SU-DHL-6 (cell line): ENCODE results near the gene GATAD2A.

ENCODE experiments used
- H2AFZ ChIP-seq: fragments of 200-600 bp; sonication (generic); 2 replicates; pipeline ENCODE4 v1.6.1; 2014; ENCODE audit warnings: low read depth, mild to moderate bottlenecking, moderate library complexity, mixed read lengths, antibody characterized with exemption, low read length; ENCODE audit not compliant: severe bottlenecking
- H3F3A ChIP-seq: fragments of 200-600 bp; shearing (Covaris generic); 2 replicates; pipeline ENCODE4 v1.6.0; 2016; ENCODE audit warnings: antibody characterized with exemption, mild to moderate bottlenecking; ENCODE audit not compliant: insufficient read depth
- H3K27ac ChIP-seq: fragments of 200-600 bp; sonication (generic); 2 replicates; pipeline ENCODE4 v1.5.1; 2016; ENCODE audit warnings: low read depth, mild to moderate bottlenecking, low read length, moderate library complexity, mixed read lengths
- H3K27me3 ChIP-seq: fragments of 200-600 bp; sonication (generic), shearing (Covaris generic); 2 replicates; pipeline ENCODE4 v1.6.0; 2014; ENCODE audit warnings: mild to moderate bottlenecking, low read length
- H3K36me3 ChIP-seq: fragments of 200-600 bp; sonication (generic); 2 replicates; pipeline ENCODE4 v1.6.1; 2014; ENCODE audit warnings: mild to moderate bottlenecking, low read length, mixed read lengths
- H3K4me2 ChIP-seq: fragments of 300-600, 200-600 bp; shearing (Covaris generic), sonication (generic); 2 replicates; pipeline ENCODE4 v1.6.0; 2014; ENCODE audit warnings: low read length, low read depth, mild to moderate bottlenecking; ENCODE audit not compliant: poor library complexity, severe bottlenecking
- H3K4me3 ChIP-seq: fragments of 200-600 bp; sonication (generic); 2 replicates; pipeline ENCODE4 v1.5.1; 2014; ENCODE audit warnings: antibody characterized with exemption, low read length, mild to moderate bottlenecking, mixed read lengths; ENCODE audit not compliant: insufficient read depth, poor library complexity, severe bottlenecking
- H3K79me2 ChIP-seq: fragments of 200-600 bp; sonication (generic); 2 replicates; pipeline ENCODE4 v1.6.1; 2014; ENCODE audit warnings: mild to moderate bottlenecking, low read length, moderate library complexity; ENCODE audit not compliant: insufficient read depth
- H3K9ac ChIP-seq: fragments of 200-600 bp; sonication (generic); 2 replicates; pipeline ENCODE4 v1.7.0; 2014; ENCODE audit warnings: mild to moderate bottlenecking, low read length
- H3K9me2 ChIP-seq: fragments of 200-600 bp; sonication (generic); replicated peaks from 2 replicates; pipeline ENCODE4 v1.6.1; 2014; ENCODE audit warnings: low read length; ENCODE audit not compliant: insufficient read depth
- H3K9me3 ChIP-seq: fragments of 200-600 bp; sonication (generic); 2 replicates; pipeline ENCODE4 v1.6.1; 2014; ENCODE audit warnings: low read length, mixed read lengths; ENCODE audit not compliant: insufficient read depth
- H4K20me1 ChIP-seq: fragments of 200-600 bp; sonication (generic); 2 replicates; pipeline ENCODE4 v1.6.1; 2014; ENCODE audit warnings: low read depth, mild to moderate bottlenecking, antibody characterized with exemption, low read length, moderate library complexity, mixed read lengths
- EZH2phosphoT487 ChIP-seq: fragments of 200-600 bp; sonication (generic), shearing (Covaris generic); conservative IDR thresholded peaks from 2 replicates; pipeline ENCODE4 v1.6.1; 2018; ENCODE audit warnings: mild to moderate bottlenecking, antibody characterized with exemption, low read length, moderate library complexity, mixed read lengths
- TF ChIP-seq, protein P1 (sequence below): fragments of 200-600 bp; sonication (generic); IDR thresholded peaks from one replicate; pipeline ENCODE4 v1.5.1; 2017; ENCODE audit warnings: antibody characterized with exemption, mild to moderate bottlenecking, low read length, moderate library complexity; ENCODE audit not compliant: insufficient read depth, poor library complexity, severe bottlenecking

Gene GATAD2A

DNA sequence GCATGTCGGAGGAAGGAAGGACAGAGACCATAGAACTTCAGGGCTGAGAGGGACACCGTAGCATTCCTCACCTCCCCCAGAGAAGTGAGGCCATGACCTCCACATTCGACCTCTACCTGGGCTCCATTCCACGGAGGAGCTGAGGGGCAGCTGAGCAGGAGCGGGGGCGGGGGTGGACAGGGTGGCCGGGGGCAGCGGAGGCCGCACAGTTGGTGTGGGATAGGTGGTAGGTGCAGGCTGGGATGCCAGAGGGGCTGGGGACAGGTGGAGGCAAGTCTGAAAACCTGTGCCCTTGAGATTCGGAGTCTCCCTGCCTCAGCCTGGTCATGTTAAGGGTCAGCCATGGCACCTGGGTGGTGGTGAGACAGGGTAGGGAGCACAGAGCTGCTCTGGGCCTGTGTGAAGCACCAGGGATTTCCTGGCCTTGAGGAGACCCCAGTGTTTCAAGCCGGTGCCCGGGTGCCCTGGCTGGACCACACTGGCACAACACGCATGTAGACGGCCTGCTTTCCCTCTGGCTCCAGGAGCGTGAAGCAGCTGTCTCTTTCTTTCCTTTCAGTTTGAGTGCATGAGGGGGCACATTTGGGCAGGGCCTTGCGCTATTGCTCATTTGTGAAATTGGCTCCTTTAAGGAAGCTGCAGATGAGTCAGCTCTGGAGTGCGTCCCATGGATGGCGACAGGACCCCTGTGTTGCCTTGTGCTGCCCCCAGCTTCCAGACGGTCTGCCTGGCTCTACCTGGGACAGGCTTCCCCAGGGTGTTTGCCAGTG lies 58.1 kb downstream of the GATAD2A start:
- no peaks in the 10 kb centered on the region for H4K20me1 ChIP-seq
- peaks cover 10% of the 10 kb centered on the region; the same call in 1 of the 2 replicates for H3F3A ChIP-seq
- no peak overlapping the region for H2AFZ ChIP-seq
- H3K9me2 ChIP-seq = no peaks in the 10 kb centered on the region
- peaks cover 38% of the 10 kb centered on the region for H3K36me3 ChIP-seq
- peaks cover 95% of the 10 kb centered on the region for H3K79me2 ChIP-seq
- H3K27ac ChIP-seq = no peak overlapping the region
- TF ChIP-seq, protein P1, sequence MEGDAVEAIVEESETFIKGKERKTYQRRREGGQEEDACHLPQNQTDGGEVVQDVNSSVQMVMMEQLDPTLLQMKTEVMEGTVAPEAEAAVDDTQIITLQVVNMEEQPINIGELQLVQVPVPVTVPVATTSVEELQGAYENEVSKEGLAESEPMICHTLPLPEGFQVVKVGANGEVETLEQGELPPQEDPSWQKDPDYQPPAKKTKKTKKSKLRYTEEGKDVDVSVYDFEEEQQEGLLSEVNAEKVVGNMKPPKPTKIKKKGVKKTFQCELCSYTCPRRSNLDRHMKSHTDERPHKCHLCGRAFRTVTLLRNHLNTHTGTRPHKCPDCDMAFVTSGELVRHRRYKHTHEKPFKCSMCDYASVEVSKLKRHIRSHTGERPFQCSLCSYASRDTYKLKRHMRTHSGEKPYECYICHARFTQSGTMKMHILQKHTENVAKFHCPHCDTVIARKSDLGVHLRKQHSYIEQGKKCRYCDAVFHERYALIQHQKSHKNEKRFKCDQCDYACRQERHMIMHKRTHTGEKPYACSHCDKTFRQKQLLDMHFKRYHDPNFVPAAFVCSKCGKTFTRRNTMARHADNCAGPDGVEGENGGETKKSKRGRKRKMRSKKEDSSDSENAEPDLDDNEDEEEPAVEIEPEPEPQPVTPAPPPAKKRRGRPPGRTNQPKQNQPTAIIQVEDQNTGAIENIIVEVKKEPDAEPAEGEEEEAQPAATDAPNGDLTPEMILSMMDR = no peak
- no peak for TF ChIP-seq EZH2phosphoT487
- no peak overlapping the region for H3K9ac ChIP-seq
- no peaks in the 10 kb centered on the region for H3K27me3 ChIP-seq
- H3K9me3 ChIP-seq = peaks cover 18% of the 10 kb centered on the region; the same call in 1 of the 2 replicates
- H3K4me2 ChIP-seq = no peak overlapping the region
- no peak overlapping the region for H3K4me3 ChIP-seq

DNA sequence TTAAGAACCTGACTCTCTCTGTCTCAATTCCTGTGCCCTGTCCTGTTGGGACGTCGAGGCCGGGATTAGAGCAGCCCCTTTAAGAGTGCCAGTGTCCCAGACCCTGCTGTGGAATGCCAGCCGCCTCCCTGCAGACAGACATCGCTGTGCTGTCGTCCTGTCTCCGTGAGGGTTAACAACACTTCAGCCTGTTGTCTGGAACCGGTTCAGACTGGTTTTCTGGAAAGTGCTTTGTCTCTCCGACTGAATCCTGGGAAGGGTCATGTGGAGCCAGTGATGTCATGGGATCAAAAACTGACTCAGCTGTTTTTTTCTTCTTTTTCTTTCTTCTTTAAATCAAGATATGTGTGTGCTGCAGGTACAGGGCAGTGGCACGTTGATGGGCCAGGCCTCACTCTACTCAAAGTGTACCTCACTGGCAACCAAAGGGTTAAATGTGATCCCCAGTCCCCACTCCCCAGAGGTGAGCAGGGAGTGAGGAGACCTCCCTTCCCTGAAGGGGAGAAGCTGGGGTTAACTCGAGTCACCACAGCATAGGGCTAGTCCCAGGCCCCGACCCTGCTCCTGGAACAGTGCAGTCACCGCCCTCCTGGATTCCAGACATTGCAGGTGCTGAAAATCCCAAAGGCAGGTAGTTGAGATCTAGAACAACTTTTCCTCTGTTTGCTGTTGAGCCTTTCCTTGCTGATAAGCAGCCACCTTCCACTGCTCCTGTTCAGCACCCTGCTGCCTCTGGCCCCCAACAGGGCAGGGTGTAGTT lies 59.0 kb downstream of the GATAD2A start:
- no peak overlapping the region for H3K4me3 ChIP-seq
- no peaks in the 10 kb centered on the region for H4K20me1 ChIP-seq
- H3K9me2 ChIP-seq = no peaks in the 10 kb centered on the region
- H3K9me3 ChIP-seq = peaks cover 21% of the 10 kb centered on the region; the same call in 1 of the 2 replicates
- no peak overlapping the region for H2AFZ ChIP-seq
- H3K9ac ChIP-seq = no peak overlapping the region
- H3K27me3 ChIP-seq = no peaks in the 10 kb centered on the region
- TF ChIP-seq, protein P1 = no peak
- TF ChIP-seq EZH2phosphoT487 = no peak
- 0 out of 2 replicates have a peak, but pooled peaks cover 1% of the 10 kb centered on the region for H3F3A ChIP-seq
- H3K27ac ChIP-seq = no peak overlapping the region
- H3K79me2 ChIP-seq = peaks cover 92% of the 10 kb centered on the region
- no peak overlapping the region for H3K4me2 ChIP-seq
- peaks cover 42% of the 10 kb centered on the region for H3K36me3 ChIP-seq

DNA sequence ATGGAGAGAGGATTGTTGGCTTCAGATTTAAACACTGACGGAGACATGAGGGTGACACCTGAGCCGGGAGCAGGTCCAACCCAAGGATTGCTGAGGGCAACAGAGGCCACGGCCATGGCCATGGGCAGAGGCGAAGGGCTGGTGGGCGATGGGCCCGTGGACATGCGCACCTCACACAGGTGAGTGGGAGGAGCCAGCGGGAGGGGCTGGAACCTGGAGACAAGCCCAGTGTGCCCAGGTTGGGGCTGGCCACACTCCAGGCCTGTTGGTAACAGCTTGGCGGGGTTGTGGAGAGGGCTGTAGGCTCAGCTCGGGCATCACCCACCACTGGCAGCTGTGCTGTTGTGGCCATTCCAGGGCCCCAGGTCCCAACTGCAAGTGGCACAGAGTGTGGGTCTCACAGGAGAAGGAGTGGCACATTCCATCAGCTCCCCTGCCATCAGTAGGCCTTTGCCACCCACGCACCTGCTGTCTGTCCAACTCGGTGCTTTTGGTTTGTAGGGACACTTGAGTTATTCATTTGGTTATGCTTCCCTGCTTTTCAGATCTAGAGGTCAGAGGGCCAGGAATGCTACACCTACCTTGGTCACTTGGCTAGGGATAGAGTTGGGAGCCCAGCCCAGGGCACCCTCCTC lies 60.1 kb downstream of the GATAD2A start:
- H3K27ac ChIP-seq = no peak overlapping the region
- no peaks in the 10 kb centered on the region for H3K9me2 ChIP-seq
- no peak for TF ChIP-seq EZH2phosphoT487
- TF ChIP-seq, protein P1 = no peak
- H3K4me2 ChIP-seq = no peak overlapping the region
- H4K20me1 ChIP-seq = no peaks in the 10 kb centered on the region
- H3F3A ChIP-seq = no peaks in the 10 kb centered on the region
- H3K79me2 ChIP-seq = peaks cover 81% of the 10 kb centered on the region
- H3K27me3 ChIP-seq = no peaks in the 10 kb centered on the region
- H3K36me3 ChIP-seq = peaks cover 42% of the 10 kb centered on the region
- peaks cover 21% of the 10 kb centered on the region; the same call in 1 of the 2 replicates for H3K9me3 ChIP-seq
- no peak overlapping the region for H3K4me3 ChIP-seq
- no peak overlapping the region for H2AFZ ChIP-seq
- no peak overlapping the region for H3K9ac ChIP-seq
